Measurements from ENCODE around the gene ANGEL2. TPM values are rescaled to one million over a fixed set of nuclear protein-coding genes. Genes with fewer than 3 reads are reported as not detected.
"Not testable (repeated sequence)": the region's sequence is repeated elsewhere in the genome, so short reads cannot be mapped to it uniquely, and the experiment has no call there.

The ANGEL2 gene
- 10 to 100 TPM; 30.1 to 49.8 (median 38.3) TPM for polyA plus RNA-seq (ENCODE audit: insufficient read length in 4 of 4)

- DNase-seq (ENCODE audit: low read depth in 4 of 4, low spot score in 3 of 4): peak; percentile 96 to 97 (median 96)
Measured at GRCh38 chr1:213015099-213016050, at the start of gene ANGEL2. ANGEL2 (minus strand) TSS chr1:213015867; CDS start chr1:213015671, 196 bp downstream.

GRCh38 chr1:213061263-213061662 is 45.6 kb upstream of the ANGEL2 start:
- DNase-seq (ENCODE audit: low read depth in 4 of 4, low spot score in 3 of 4): no peak

GRCh38 chr1:213060836-213061235 is 45.2 kb upstream of the ANGEL2 start:
- DNase-seq (ENCODE audit: low read depth in 4 of 4, low spot score in 3 of 4): no peak

- DNase-seq (ENCODE audit: low read depth in 4 of 4, low spot score in 3 of 4): no peak
Measured at GRCh38 chr1:213057264-213058059, 41.8 kb upstream of the ANGEL2 start.

- DNase-seq (ENCODE audit: low read depth in 4 of 4, low spot score in 3 of 4): no peak
Measured at GRCh38 chr1:213055767-213056166, 40.1 kb upstream of the ANGEL2 start.

GRCh38 chr1:213054733-213055591 is 39.3 kb upstream of the ANGEL2 start:
- no peak for DNase-seq (ENCODE audit: low read depth in 4 of 4, low spot score in 3 of 4)

- DNase-seq (ENCODE audit: low read depth in 4 of 4, low spot score in 3 of 4): no peak
Measured at GRCh38 chr1:213054142-213054541, 38.5 kb upstream of the ANGEL2 start.

- DNase-seq (ENCODE audit: low read depth in 4 of 4, low spot score in 3 of 4): no peak
Measured at GRCh38 chr1:213053455-213053854, 37.8 kb upstream of the ANGEL2 start.

GRCh38 chr1:213051881-213052202 is 36.2 kb upstream of the ANGEL2 start:
- DNase-seq (ENCODE audit: low read depth in 4 of 4, low spot score in 3 of 4): no peak

GRCh38 chr1:213051127-213051880 is 35.6 kb upstream of the ANGEL2 start, which contains the start of gene RPS6KC1:
RPS6KC1 (plus strand) TSS chr1:213051241; CDS start chr1:213051405, 164 bp downstream.
- DNase-seq (ENCODE audit: low read depth in 4 of 4, low spot score in 3 of 4): peak in 3 of 4 donors; percentile 55 to 59 (median 58)

- DNase-seq (ENCODE audit: low read depth in 4 of 4, low spot score in 3 of 4): no peak
Measured at GRCh38 chr1:213050745-213051126, 35.1 kb upstream of the ANGEL2 start.

GRCh38 chr1:213049232-213049631 is 33.6 kb upstream of the ANGEL2 start:
- DNase-seq (ENCODE audit: low read depth in 4 of 4, low spot score in 3 of 4): no peak

GRCh38 chr1:213045321-213046226 is 29.9 kb upstream of the ANGEL2 start:
- DNase-seq (ENCODE audit: low read depth in 4 of 4, low spot score in 3 of 4): not testable (repeated sequence)

GRCh38 chr1:213041443-213041842 is 25.8 kb upstream of the ANGEL2 start:
- DNase-seq (ENCODE audit: low read depth in 4 of 4, low spot score in 3 of 4): no peak

- no peak for DNase-seq (ENCODE audit: low read depth in 4 of 4, low spot score in 3 of 4)
Measured at GRCh38 chr1:213035573-213035972, 19.9 kb upstream of the ANGEL2 start.

GRCh38 chr1:213034713-213035112 is 19.0 kb upstream of the ANGEL2 start:
- DNase-seq (ENCODE audit: low read depth in 4 of 4, low spot score in 3 of 4): no peak

- DNase-seq (ENCODE audit: low read depth in 4 of 4, low spot score in 3 of 4): no peak
Measured at GRCh38 chr1:213032651-213033050, 17.0 kb upstream of the ANGEL2 start.

GRCh38 chr1:213027024-213027423 is 11.4 kb upstream of the ANGEL2 start:
- DNase-seq (ENCODE audit: low read depth in 4 of 4, low spot score in 3 of 4): not testable (repeated sequence)

GRCh38 chr1:213020016-213020415 is 4.3 kb upstream of the ANGEL2 start:
- DNase-seq (ENCODE audit: low read depth in 4 of 4, low spot score in 3 of 4): no peak

Data from left renal pelvis (tissue), 4 donors.